Measurements from ENCODE around the gene INSR.

DNA sequence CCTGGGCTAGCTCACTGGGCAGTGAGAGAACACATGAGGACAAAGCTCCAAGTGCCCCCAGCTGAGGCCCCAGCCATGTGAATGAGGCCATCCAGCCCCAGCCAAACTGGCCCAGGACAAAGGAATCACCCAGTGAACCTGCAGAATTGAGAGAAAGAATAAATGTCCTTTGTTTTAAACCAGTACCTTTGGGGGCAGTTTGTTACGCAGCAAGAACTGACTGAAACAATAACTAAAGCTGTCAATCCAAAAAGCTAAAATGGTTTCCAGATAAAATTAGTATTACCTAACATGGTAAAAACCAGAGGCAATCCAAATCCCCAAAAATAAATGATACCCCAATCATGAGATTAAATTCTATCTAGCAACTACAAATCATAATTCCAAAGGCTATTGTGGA lies 155.1 kb downstream of the INSR start:
- no peak for TF ChIP-seq POLR2A (IDR thresholded peaks at IDR 0.05)
- TF ChIP-seq, protein P1, sequence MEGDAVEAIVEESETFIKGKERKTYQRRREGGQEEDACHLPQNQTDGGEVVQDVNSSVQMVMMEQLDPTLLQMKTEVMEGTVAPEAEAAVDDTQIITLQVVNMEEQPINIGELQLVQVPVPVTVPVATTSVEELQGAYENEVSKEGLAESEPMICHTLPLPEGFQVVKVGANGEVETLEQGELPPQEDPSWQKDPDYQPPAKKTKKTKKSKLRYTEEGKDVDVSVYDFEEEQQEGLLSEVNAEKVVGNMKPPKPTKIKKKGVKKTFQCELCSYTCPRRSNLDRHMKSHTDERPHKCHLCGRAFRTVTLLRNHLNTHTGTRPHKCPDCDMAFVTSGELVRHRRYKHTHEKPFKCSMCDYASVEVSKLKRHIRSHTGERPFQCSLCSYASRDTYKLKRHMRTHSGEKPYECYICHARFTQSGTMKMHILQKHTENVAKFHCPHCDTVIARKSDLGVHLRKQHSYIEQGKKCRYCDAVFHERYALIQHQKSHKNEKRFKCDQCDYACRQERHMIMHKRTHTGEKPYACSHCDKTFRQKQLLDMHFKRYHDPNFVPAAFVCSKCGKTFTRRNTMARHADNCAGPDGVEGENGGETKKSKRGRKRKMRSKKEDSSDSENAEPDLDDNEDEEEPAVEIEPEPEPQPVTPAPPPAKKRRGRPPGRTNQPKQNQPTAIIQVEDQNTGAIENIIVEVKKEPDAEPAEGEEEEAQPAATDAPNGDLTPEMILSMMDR (IDR thresholded peaks at IDR 0.05) = no peak
